B cell (primary cell): ENCODE measurements around the gene NKD2. TPM values are rescaled to one million over a fixed set of nuclear protein-coding genes. Genes with fewer than 3 reads are reported as not detected.

ENCODE experiments used
- ATAC-seq: fragments of 200-7000 bp; cut with Tn5 transposase; one replicate; pipeline ENCODE4 v1.10.0; 2021; ENCODE audit warnings: low read depth, mild to moderate bottlenecking, moderate number of reproducible peaks, moderate library complexity
- CTCF ChIA-PET: fragments of 350-600 bp; sonication (Branson Sonifier 250); formaldehyde crosslinking; loops from one replicate; lab custom pipeline; 2021; ENCODE audit warnings: antibody characterized with exemption, inconsistent platforms; lab: Charles Lee
- POLR2A ChIA-PET: fragments of 350-600 bp; sonication (Branson Sonifier 250); formaldehyde crosslinking; loops from one replicate; lab custom pipeline; 2021; ENCODE audit warnings: antibody characterized with exemption; lab: Charles Lee
- DNase-seq: peaks from one replicate; pipeline ENCODE4 v3.0.0; 2013
- H2AFZ ChIP-seq: 2 replicates; pipeline ENCODE4 v1.6.1; 2012; ENCODE audit warnings: mild to moderate bottlenecking, low read depth, low read length; ENCODE audit not compliant: insufficient read depth, poor library complexity, severe bottlenecking
- H3K27ac ChIP-seq, 2 donors: 1 replicate in 1 of 2; 2 replicates in 1 of 2; pipeline ENCODE4 v1.5.1; 2012 to 2013; ENCODE audit warnings: low read length in 2 of 2, mild to moderate bottlenecking in 2 of 2, moderate library complexity in 1 of 2
- H3K27me3 ChIP-seq, 4 experiments: fragments of 200-600 bp in 1 of 4; sonication (generic) in 1 of 4; replicated peaks in 1 of 4; 1 replicate in 2 of 4; 2 replicates in 2 of 4; pipeline versions ENCODE4 v1.6.1 to v1.7.0; 2013 to 2016; ENCODE audit warnings: low read length in 3 of 4, mild to moderate bottlenecking in 2 of 4, mixed read lengths in 1 of 4, moderate library complexity in 1 of 4; ENCODE audit not compliant: insufficient read depth in 4 of 4, control insufficient read depth in 3 of 4; ENCODE audit errors: control extremely low read depth in 1 of 4
- H3K36me3 ChIP-seq, 2 experiments: replicated peaks in 1 of 2; 1 replicate in 1 of 2; 2 replicates in 1 of 2; pipeline versions ENCODE4 v1.6.1 to v1.7.1; 2013; ENCODE audit warnings: low read length in 1 of 2; ENCODE audit not compliant: insufficient read depth in 2 of 2, control insufficient read depth in 1 of 2; ENCODE audit errors: control extremely low read depth in 1 of 2, extremely low read depth in 1 of 2
- H3K4me1 ChIP-seq, 2 donors: fragments of 200-600 bp in 1 of 2; sonication (generic) in 1 of 2; 1 replicate in 1 of 2; 2 replicates in 1 of 2; pipeline versions ENCODE4 v1.5.1 to v1.6.1; 2013 to 2017; ENCODE audit warnings: low read length in 2 of 2; ENCODE audit not compliant: control insufficient read depth in 2 of 2, insufficient read depth in 2 of 2
- H3K4me2 ChIP-seq: replicated peaks from 2 replicates; pipeline ENCODE3; 2012; ENCODE audit warnings: mild to moderate bottlenecking, low read depth, low read length; ENCODE audit not compliant: poor library complexity, severe bottlenecking
- H3K4me3 ChIP-seq, 5 experiments: fragments of 200-600 bp in 1 of 5; sonication (generic) in 1 of 5; 1 replicate in 3 of 5; 2 replicates in 2 of 5; pipeline versions ENCODE4 v1.5.1 to v1.7.0; 2011 to 2016; ENCODE audit warnings: low read length in 4 of 5, mild to moderate bottlenecking in 4 of 5, low read depth in 2 of 5, control low read depth in 1 of 5, moderate library complexity in 1 of 5; ENCODE audit not compliant: insufficient read depth in 1 of 5; ENCODE audit errors: control extremely low read depth in 1 of 5, extremely low read depth in 1 of 5
- H3K79me2 ChIP-seq: fragments of 200-600 bp; sonication (generic); one replicate; pipeline ENCODE4 v1.6.0; 2016; ENCODE audit warnings: low read length; ENCODE audit not compliant: control insufficient read depth, insufficient read depth
- H3K9ac ChIP-seq: fragments of 200-600 bp; sonication (generic); 2 replicates; pipeline ENCODE4 v1.6.1; 2017; ENCODE audit warnings: mild to moderate bottlenecking, low read length, moderate library complexity
- H3K9me3 ChIP-seq, 3 donors: one replicate each; pipeline versions ENCODE4 v1.6.1 to v1.7.1; 2013; ENCODE audit warnings: low read length in 2 of 3; ENCODE audit not compliant: control insufficient read depth in 2 of 3, insufficient read depth in 1 of 3; ENCODE audit errors: control extremely low read depth in 1 of 3
- H4K20me1 ChIP-seq: 2 replicates; pipeline ENCODE4 v1.6.0; 2012; ENCODE audit warnings: mild to moderate bottlenecking, low read length; ENCODE audit not compliant: insufficient read depth, control insufficient read depth, poor library complexity, severe bottlenecking
- H3K27ac Mint-ChIP-seq: one replicate; pipeline ENCODE4 v1.8.0; 2021; ENCODE audit warnings: mixed read lengths
- H3K27me3 Mint-ChIP-seq: one replicate; pipeline ENCODE4 v1.8.0; 2021; ENCODE audit warnings: mixed read lengths
- H3K4me1 Mint-ChIP-seq: one replicate; pipeline ENCODE4 v1.8.0; 2021; ENCODE audit warnings: mixed read lengths
- H3K4me3 Mint-ChIP-seq: one replicate; pipeline ENCODE4 v1.8.0; 2021; ENCODE audit warnings: mixed read lengths
- H3K9me3 Mint-ChIP-seq: one replicate; pipeline ENCODE4 v1.8.0; 2022; ENCODE audit warnings: mixed read lengths; ENCODE audit not compliant: insufficient read depth
- CTCF ChIP-seq: fragments of 200-600 bp; IDR thresholded peaks from one replicate; pipeline ENCODE4 v1.8.0; 2022; ENCODE audit warnings: antibody characterized with exemption, mild to moderate bottlenecking
- EZH2 ChIP-seq: IDR thresholded peaks from 2 replicates; pipeline ENCODE4 v1.6.1; 2012; ENCODE audit warnings: borderline replicate concordance, low read depth, mild to moderate bottlenecking, moderate library complexity, low read length; ENCODE audit not compliant: insufficient read depth, poor library complexity, severe bottlenecking
- WGBS: methylation state at CpG from one replicate; pipeline ENCODE4 v1.1.5; 2013; ENCODE audit warnings: missing lambda C conversion rate; ENCODE audit not compliant: insufficient coverage; 5-methylcytosine and 5-hydroxymethylcytosine counted together
- intact Hi-C: fragments of 100-400 bp; cut with micrococcal nuclease; formaldehyde crosslinking; loops from one replicate; pipeline ENCODE4 v1.10.0; 2022
- polyA plus RNA-seq: library from polyadenylated mRNA; depleted of rRNA; stranded (reverse); fragments of >200 nt; gene quantifications from 2 replicates; pipeline ENCODE4 v1.2.3, GENCODE V29; 2012
- total RNA-seq, 2 donors: library from RNA; stranded (reverse); fragments of 120-200 nt in 1 of 2; gene quantifications; 1 replicate in 1 of 2; 2 replicates in 1 of 2; pipeline versions ENCODE4 v1.2.3 to v1.2.4, GENCODE V29; 2013 to 2022

The NKD2 gene
- total and polyA plus RNA-seq, 2 donors (not counting 1 experiment from before 2014, with no cell fraction given) = 0.12 to 0.34 TPM

GRCh38 chr5:1054799-1055775, 46.5 kb downstream of the NKD2 start:
- no peak for ATAC-seq
- Histone ChIP-seq H3K27ac (no peak overlapping the region), H3K9ac (no peak overlapping the region), H3K79me2 (no peaks in the 10 kb centered on the region), H3K9me3 (no peaks in the 10 kb centered on the region), H4K20me1 (no peaks in the 10 kb centered on the region), H3K4me1 (no peaks in the 10 kb centered on the region), H3K36me3 (peaks cover 0 to 3% of the 10 kb centered on the region in 2 experiments), H2AFZ (no peak overlapping the region), H3K27me3 (no peaks in the 10 kb centered on the region), H3K4me2 (no peak overlapping the region), H3K4me3 (no peak overlapping the region)
- intact Hi-C loops = no loop called here
- TF ChIP-seq CTCF = no peak
- CTCF ChIA-PET = no interaction called here
- POLR2A ChIA-PET = no interaction called here
- Mint-ChIP-seq H3K27ac (no peak overlapping the region), H3K4me1 (no peaks in the 10 kb centered on the region), H3K4me3 (no peak overlapping the region), H3K27me3 (no peaks in the 10 kb centered on the region), H3K9me3 (no peaks in the 10 kb centered on the region)
- no peak for DNase-seq
- 91% methylated on average over 38 of the region's 39 CpGs for WGBS

- Histone ChIP-seq H3K36me3 (peaks cover 0 to 3% of the 10 kb centered on the region in 2 experiments), H3K9ac (no peak overlapping the region), H3K79me2 (no peaks in the 10 kb centered on the region), H3K9me3 (no peaks in the 10 kb centered on the region), H3K27me3 (no peaks in the 10 kb centered on the region), H4K20me1 (no peaks in the 10 kb centered on the region), H3K4me2 (no peak overlapping the region), H3K27ac (no peak overlapping the region), H3K4me1 (no peaks in the 10 kb centered on the region), H3K4me3 (no peak overlapping the region), H2AFZ (no peak overlapping the region)
- H3K4me3 Mint-ChIP-seq = no peak overlapping the region
- no peaks in the 10 kb centered on the region for H3K4me1 Mint-ChIP-seq
- DNase-seq (no peak), ATAC-seq (no peak)
- ChIA-PET POLR2A (no interaction called here), CTCF (no interaction called here)
- intact Hi-C loops = no loop called here
- no peaks in the 10 kb centered on the region for H3K9me3 Mint-ChIP-seq
- 97% methylated on average over 34 of the region's 39 CpGs for WGBS
- no peaks in the 10 kb centered on the region for H3K27me3 Mint-ChIP-seq
- no peak for TF ChIP-seq EZH2
- TF ChIP-seq CTCF = no peak
- no peak overlapping the region for H3K27ac Mint-ChIP-seq
Observed at GRCh38 chr5:1055896-1056610, 47.5 kb downstream of the NKD2 start.
